HTERT RPE-1 (cell line): ENCODE results near the gene PDCD5.
"Not testable (repeated sequence)": the region's sequence is repeated elsewhere in the genome, so short reads cannot be mapped to it uniquely, and the experiment has no call there.

Experiments
- in situ Hi-C: fragments of 300-500 bp; cut with MboI; formaldehyde crosslinking; loops from 4 replicates; pipeline ENCODE4 v1.14.3; 2020; ENCODE audit warnings: low sequenced_read_pairs

Gene PDCD5

DNA sequence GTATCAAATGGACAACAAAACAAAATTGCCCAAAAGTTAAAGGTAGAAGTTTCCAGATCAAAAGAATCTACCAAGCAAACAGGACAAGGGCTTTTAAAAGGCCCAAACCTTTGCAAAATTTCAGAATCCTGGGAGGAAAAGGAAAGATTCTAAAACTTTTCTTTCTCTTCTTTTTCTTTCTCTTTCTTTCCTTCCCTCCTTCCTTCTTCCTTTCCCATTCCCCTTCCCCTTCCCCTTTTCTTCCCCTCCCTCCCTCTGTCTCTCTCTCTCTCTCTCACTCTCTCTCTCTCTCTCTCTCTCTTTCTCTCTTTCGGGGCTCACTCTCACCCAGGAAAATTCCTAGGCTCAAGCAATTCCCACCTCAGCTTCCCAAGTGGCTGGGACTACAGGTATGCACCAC lies 4.2 kb upstream of the PDCD5 start:
- in situ Hi-C loops: no loop called here

DNA sequence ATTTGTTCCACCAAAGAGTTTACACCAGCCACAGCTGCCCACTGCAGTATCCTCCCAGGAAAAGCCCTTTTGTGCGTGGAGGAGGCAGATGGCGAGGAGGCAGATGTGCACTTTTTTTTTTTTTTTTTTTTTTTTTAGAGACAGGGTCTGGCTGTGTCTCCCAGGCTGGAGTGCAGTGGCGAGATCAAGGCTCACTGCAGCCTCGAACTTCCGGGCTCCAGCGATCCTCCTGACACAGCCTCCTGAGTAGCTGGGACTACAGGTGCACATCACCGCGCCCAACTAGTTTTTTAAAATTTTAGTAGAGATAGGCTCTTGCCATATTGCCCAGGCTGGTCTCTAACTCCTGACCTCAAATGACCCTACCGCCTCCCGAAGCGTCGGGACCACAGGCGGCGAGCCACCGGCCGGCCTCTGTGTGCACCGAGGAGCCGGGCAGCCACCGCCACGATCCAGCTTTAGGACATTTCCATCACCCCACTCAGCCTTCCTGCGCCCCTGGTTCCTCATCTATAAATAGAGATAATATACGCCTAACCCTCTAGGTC lies 563 bp upstream of the PDCD5 start:
- in situ Hi-C loops: no loop called here

DNA sequence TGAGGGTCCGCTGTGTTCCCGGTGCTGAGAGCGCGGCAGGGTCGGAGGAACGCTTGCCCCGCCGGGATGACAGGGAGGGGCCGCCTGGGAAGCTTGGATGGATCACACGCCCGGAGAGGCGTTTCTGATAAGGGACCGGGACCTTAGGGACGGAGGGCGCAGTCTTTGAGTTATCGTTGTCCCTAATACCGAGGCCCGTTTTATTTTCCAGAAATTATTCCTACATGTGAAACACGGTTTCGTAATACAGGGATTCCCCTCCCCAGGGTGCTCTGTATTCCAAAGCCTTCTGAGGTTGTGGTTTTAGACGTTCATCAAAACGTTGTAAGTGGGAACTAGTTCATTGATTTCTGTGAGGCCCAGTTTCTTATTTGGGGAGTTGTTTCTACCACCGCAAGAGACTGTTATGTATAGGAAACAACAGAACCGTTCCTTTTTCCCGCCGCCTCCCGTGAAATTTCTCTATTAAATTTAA lies 752 bp downstream of the PDCD5 start:
- in situ Hi-C loops: no loop called here

DNA sequence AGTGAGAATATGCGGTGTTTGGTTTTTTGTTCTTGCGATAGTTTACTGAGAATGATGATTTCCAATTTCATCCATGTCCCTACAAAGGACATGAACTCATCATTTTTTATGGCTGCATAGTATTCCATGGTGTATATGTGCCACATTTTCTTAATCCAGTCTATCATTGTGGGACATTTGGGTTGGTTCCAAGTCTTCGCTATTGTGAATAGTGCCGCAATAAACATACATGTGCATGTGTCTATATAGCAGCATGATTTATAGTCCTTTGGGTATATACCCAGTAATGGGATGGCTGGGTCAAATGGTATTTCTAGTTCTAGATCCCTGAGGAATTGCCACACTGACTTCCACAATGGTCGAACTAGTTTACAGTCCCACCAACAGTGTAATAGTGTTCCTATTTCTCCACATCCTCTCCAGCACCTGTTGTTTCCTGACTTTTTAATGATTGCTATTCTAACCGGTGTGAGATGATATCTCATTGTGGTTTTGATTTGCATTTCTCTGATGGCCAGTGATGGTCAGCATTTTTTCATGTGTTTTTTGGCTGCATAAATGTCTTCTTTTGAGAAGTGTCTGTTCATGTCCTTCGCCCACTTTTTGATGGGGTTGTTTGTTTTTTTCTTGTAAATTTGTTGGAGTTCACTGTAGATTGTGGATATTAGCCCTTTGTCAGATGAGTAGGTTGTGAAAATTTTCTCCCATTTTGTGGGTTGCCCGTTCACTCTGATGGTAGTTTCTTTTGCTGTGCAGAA lies 6.9 kb downstream of the PDCD5 start:
- in situ Hi-C loops: not testable (repeated sequence)

DNA sequence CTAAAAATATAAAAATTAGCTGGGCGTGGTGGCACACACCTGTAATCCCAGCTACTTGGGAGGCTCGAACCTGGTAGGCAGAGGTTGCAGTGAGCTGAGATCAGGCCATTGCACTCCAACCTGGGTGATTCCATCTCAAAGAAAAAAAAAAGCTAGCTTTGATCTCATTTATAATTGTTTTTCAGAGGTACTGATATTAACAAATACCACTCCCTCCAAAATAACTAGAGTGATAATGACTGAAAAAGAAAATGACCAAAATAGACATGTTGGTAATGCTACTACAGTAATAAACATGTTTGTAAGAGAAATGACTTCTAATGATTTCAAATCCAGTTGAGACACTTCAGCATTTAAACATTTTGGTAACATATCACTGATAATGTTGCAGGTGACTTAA lies 13.0 kb downstream of the PDCD5 start:
- in situ Hi-C loops: no loop called here

DNA sequence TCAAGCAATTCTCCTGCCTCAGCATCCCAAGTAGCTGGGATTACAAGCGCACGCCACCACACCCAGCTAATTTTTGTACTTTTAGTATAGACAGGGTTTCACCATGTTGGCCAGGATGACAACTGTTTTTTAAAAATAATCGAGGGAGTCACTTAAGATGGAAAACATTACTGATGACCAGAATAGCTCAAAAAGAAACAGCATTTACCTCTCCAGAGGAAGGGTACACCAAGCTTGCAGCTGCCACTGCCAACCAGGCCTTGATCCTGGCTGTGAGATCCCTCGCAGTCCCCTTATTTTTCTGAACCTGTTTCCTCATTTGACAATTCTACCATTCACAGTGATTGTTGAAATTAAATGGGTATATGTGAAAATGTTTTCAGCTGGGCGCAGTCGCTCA lies 14.5 kb downstream of the PDCD5 start:
- in situ Hi-C loops: no loop called here

DNA sequence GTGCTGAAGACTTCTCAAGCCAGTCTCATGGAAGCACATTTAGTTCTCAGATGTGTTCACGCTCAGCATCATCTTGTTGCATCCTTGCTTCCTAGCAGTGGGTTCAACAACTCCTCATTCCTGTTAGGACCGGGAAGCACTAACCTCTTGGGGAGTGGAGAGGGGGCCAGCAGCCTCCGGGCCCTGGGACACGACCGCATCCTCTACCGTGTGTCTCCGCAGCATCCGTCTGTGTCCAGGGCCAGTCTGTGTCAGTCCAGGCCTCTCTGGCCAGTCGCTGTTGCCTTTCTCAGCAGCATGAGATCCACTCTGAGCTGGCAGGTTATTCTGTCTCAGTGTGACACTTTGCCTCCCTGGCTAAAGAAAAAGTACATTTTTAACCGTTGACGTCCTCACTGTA lies 17.0 kb downstream of the PDCD5 start:
- in situ Hi-C loops: no loop called here

DNA sequence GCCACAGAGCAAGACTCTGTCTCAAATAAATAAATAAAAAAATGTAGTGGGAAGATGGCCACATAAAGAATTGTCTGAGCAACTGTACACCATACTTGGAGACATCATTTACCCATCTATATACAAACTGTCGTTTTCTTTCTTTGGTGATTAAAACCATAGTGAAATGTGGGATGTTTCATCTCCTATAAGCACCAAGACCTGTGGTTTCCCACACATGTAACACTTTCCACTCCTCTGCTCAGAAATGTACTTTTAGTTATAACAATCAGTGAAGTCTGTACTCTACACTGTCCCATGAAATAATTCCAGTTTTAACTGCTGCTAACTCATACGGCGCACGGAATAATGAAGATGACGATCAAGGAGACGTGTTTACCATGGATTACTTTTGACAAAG lies 18.3 kb downstream of the PDCD5 start:
- in situ Hi-C loops: no loop called here

DNA sequence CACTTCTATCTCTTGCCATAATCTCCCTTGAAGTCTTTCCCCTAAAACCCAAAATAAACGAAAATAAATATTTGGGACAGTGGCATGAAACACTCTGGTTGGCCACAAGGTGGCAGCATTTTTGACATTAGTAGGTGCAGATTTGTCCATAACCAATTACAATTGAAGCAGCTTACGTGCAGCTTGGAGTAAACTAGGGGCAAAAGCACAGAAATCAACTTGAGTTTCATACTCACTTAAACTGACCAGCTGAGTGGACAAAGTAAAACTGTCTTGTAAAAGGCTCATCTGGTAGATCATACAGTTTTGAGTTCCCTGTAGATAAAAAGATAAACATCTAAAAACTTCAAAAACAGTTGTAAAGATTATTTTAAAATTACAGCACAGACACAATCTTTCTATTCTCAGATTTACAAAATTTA lies 18.8 kb downstream of the PDCD5 start:
- in situ Hi-C loops: no loop called here

DNA sequence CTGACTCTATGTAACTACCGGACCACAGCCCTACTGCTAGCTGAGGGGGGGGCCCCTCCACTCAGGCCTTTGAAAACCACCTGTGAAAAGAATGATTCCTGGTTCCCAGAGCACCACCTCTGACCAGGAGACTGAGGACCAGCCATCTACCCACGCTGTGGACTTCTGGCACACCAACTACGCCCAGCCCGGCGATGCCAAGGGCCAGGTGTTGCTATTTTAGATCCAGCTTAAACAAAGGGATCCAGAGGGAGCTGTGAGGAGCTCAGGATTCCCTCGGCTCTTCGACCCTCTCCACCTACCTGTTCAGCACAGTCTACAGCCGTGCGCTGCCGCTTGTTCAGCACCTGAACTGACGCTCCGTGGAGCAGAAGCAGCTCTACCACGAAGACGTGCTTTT lies 23.0 kb downstream of the PDCD5 start:
- in situ Hi-C loops: no loop called here

DNA sequence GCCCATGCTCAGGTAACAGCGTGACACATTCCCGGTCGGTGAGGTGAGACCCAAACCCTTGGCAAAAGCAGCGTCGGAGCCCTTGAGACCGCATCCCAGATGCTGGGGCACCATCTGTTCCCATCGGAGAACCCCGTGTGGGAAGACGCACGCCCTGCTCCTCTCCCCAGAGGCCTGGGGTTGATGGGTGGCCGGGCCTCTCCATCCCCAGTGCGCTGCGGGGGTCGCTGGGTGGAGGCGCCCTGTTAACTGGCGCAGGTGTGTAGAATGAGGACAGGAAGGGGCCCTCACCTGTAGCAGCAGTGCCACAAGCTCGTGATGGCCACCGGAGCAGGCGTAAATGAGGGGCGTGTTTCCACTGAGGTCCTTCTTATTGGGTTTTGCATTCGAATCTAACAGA lies 24.6 kb downstream of the PDCD5 start:
- in situ Hi-C loops: no loop called here

DNA sequence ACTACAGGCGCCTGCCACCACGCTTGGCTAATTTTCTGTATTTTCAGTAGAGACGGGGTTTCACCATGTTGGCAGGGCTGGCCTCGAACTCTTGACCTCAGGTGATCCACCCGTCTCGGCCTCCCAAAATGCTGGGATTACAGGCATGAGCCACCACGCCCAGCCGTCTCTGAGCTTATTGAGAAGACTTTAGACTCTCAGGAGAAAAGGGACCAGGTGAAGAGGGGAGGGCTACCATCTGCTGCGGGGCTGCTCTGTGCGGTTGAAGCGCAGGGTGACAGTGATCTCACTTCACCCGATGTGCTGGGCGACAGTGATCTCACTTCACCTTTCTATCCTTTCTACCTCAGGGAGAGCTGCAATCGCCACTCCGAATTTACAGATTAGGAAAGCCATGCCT lies 25.3 kb downstream of the PDCD5 start:
- in situ Hi-C loops: no loop called here

DNA sequence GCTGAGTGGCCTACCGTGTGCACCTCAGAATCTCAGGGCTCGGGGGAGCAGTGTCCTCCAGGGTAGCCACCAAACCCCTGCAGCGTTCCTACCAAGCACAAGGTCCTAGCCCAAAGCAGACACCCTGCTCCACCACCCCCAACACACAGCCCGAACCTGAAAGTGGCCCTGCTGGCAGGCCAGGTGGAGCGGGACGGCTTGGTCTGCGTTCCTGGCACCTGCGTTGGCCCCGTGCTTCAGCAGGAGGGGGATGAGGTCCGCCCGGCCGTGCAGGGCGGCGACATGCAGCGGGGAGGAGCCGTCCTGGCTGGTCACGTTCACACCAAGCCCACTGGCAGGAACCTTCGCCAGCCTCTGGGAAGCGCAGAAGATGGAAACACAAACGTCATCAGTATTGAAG lies 26.5 kb downstream of the PDCD5 start:
- in situ Hi-C loops: no loop called here

DNA sequence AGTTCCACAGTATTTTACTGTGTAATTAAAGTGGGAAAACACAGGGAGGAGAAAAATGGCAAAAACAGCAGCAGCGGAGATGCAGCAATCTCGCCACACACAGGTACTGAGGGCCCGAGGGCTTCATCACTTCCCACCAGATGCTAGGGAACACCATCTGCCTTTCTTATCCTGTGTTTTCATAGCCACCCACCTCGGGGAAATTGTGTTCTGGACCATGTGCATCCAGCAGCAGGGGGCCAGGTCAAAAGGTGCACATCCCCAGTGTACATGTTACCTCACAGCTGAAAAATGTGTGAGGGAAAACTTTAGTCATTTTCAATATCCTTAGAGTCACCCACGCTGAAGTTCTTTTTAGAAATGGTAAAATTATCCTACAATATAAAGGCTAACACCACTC lies 30.2 kb downstream of the PDCD5 start:
- in situ Hi-C loops: no loop called here

DNA sequence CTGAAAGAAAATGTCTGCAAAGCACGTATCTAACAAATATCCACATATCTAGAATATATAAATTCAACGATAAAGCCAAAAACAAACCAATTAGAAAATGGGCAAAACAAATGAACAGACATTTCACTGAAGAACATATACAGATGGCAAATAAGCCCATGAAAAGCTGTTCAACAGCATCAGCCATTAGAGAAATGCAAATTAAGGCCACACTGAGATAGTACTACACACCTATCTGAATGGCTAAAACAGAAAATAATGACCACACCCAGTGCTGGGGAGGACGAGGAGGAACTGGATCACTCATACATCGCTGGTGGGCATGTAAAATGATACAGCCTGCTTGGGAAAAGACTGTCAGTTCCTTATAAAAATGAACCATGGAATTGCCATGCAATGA lies 32.0 kb downstream of the PDCD5 start:
- in situ Hi-C loops: no loop called here

DNA sequence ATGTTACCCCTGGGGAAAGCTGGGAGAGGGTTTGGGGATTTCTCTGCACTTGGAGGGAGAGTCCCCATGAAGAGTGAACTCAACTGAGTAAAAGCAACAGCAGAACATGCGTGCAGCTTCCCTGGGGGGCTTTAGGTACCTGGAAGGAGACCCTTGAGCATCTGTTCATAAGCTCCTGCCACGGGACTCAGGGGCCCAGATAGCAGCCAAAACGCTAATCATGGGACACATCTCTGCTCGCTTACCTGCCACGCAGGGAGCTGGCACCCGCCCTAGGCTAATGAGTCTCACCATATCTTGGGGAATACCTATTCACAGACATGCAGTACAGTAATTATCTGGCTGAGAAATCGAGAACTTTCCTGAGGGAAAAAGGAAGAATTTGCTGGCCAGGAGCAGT lies 33.9 kb downstream of the PDCD5 start:
- in situ Hi-C loops: no loop called here

DNA sequence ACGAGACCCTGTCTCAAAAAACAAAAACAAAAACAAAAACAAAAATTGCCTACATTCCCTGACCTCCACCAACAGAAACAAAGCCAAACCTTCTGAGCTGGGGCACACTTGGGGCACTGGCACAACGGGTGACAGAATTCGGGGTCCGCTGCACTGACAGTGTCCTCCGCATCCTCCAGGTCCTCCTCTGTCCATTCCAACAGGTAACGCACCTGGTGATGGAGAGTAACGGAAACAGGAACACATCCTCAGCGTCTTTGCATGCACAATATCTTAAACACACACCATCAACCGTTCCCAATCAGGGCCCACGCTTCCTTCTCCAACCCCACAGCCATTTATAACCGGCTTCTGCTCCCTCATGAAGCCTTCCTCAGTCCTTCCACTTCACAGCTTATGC lies 34.6 kb downstream of the PDCD5 start:
- in situ Hi-C loops: no loop called here

DNA sequence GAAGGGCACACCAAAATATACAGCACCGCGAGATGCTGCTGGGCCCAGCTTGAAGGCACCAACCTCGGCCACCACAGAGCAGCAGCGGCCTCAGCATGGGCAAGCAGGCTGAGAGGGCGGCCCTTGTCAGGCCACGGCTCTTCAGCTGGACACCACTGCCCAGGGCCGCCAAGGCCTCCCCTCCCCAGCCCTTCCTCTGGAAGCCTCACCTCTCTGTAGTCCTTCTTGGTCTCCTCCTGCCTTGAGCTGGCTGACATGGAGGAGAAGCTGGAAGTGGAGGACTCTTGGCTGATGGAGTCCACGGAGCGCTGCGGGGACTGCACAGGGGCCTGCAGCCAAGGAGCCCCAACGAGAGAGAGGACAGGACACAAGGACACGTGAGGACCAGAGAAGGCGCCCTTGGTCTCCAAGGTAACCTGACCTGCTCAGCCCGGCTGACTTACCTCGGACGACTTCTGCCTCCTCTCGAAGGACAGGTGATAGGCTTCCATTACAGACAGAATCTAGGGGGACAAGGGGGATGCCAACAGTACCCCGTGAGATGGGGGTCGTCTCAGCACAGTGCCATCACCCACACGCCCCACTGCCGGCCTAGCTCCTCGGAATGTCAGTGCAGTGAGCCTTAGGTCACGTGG lies 38.2 kb downstream of the PDCD5 start:
- in situ Hi-C loops: no loop called here

DNA sequence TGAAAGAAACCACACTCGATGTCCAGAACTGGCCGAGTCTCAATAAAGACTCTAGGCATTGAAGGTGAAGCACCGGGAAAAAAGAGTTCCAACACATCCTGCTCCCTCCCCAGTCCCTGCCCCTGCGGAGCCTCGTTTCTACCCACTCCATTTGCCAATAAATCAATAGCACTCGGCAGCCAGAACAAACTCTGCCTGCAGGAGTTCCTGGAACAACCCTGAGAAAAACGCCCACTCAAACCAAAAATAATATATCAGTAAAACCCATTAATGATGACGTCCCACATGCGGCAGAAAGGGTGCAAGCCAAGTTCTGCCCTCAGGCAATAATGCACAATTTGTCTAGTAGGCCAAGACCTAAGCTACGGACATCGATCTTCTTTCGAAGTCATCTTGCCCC lies 41.0 kb downstream of the PDCD5 start:
- in situ Hi-C loops: no loop called here

DNA sequence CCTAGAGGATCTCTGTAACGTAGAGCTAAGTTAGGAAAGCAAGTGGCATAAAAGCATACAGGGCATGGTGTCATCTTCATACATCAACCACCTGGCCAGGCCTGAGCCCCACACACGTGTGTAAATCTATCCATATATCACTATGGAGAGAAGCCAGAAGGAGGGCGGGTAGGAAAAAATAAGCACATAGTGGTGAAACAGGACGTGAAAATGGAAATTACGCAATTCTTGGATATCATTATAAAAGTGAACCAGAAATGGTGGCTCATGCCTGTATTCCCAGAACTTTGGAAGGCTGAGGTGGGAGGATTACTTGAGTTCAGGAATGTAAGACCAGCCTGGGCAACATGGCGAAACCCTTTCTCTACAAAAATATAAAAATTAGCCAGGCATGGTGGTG lies 43.4 kb downstream of the PDCD5 start:
- in situ Hi-C loops: no loop called here

DNA sequence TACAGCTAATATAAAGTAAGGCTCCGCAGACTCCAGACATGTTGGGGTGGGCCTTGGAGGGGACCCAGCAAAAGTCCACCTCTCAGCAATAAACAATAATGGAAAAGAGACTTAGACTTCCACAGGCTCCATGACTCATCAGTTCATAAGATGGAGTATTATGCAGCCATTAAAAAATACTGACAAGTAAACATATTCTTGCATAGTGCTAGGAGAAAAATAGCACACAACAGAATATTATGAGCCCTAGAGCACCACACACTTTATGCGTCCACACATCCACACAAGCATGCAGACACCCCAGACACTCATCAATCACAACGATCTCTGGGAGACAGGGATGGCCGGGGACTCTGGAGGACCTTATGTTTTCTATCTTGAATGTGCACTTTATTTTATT lies 46.0 kb downstream of the PDCD5 start:
- in situ Hi-C loops: no loop called here

DNA sequence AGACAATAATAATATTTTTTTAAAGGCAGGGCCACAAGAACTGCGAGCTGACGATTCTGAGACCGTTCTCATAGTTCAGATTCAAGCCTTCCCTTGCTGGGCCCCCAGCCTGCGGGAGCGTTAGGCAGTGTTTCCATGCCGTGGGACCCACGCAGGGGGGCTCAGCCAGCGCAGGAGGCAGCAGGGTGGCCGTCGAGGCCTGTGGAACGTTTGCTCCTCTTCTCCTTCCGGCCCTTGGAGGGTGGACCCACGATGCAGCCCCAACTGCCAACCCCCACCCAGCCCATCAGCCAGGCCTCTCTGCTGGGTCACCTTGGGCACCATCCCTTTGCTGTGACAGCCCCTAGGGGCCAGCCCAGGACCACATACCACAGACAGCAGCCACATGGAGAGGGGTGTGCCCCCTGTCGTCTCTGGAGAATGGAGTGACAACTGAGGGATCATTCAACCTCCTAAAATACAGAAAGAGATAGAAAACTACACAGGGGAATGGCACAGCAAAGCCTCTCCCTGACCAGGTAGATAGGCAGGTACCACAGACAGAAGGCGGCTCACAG lies 46.8 kb downstream of the PDCD5 start:
- in situ Hi-C loops: no loop called here
